ENCODE results near the gene ARFGAP2.

Gene ARFGAP2

DNA sequence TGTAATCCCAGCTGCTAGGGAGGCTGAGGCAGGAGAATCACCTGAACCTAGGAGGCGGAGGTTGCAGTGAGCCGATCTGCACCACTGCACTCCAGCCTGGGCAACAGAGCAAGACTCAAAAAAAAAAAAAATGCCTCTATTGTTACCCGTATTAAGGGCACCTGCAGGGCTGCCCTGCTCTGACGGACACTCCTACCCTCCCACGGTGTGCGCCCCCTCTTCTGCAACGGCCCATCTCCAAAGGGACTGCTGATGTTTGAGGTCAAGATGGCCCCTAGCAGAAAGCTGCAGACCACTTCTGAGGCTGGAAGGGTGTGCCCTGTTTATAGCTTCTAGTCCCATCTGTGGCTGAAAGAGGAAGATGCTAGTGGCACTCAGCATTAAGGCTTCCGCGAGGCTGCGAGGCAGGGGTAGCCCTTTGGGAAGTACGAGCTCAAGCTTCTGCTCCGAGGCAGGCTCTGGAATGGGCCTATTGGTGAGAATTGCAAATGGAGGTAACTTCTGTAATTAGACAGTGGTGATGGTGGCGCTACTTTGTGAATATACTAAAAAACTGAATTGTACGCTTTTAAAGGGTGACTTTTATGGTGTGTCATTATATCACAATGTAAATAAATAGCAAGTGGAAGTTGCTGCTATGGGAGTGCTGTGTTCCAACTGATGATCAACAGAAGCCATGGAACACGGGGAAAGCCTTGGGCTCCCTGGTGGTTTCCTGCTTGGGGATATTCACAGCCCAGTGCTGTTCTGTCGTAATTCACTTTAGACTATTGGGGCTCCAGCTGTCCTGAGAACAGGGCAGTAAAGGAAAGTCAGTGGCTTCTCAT lies 24.3 kb downstream of the ARFGAP2 start:
- in situ Hi-C loops (cut with MboI; ENCODE audit: low pct_unique_long_range_greater_than_20kb, low sequenced_read_pairs, unreplicated experiment): loop anchor here (10.0 kb wide), 2 partner anchors 228 to 268 kb away; no protein-coding TSS in a partner anchor
- TF ChIP-seq, protein P1, sequence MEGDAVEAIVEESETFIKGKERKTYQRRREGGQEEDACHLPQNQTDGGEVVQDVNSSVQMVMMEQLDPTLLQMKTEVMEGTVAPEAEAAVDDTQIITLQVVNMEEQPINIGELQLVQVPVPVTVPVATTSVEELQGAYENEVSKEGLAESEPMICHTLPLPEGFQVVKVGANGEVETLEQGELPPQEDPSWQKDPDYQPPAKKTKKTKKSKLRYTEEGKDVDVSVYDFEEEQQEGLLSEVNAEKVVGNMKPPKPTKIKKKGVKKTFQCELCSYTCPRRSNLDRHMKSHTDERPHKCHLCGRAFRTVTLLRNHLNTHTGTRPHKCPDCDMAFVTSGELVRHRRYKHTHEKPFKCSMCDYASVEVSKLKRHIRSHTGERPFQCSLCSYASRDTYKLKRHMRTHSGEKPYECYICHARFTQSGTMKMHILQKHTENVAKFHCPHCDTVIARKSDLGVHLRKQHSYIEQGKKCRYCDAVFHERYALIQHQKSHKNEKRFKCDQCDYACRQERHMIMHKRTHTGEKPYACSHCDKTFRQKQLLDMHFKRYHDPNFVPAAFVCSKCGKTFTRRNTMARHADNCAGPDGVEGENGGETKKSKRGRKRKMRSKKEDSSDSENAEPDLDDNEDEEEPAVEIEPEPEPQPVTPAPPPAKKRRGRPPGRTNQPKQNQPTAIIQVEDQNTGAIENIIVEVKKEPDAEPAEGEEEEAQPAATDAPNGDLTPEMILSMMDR (IDR thresholded peaks at IDR 0.05; ENCODE audit: extremely low read depth, insufficient read depth, missing control alignments): no peak
- no peak for DNase-seq (ENCODE audit: low spot score)

DNA sequence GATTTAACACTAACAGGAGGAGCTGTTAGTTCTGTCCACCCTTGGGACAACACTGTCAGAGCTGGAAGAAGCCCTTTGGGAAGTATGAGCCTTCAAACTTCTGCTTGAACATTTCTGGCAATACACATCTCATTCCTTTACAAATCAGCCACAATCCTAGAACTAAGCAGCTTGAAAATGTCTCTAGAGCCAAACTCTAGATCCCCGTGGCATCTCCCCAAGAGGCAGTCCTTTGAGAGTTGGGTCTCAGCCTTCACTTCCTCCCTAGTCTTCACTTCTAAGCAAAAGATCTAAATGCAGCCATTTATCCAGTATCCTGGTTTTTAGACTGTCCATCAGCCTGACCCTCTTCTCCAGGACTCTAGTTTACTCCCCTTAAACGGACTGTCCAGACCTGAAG lies 26.9 kb downstream of the ARFGAP2 start:
- TF ChIP-seq, protein P1 (IDR thresholded peaks at IDR 0.05; ENCODE audit: extremely low read depth, insufficient read depth, missing control alignments): no peak
- in situ Hi-C loops (cut with MboI; ENCODE audit: low pct_unique_long_range_greater_than_20kb, low sequenced_read_pairs, unreplicated experiment): loop anchor here (10.0 kb wide), 2 partner anchors 225 to 265 kb away; no protein-coding TSS in a partner anchor
- no peak for DNase-seq (ENCODE audit: low spot score)

DNA sequence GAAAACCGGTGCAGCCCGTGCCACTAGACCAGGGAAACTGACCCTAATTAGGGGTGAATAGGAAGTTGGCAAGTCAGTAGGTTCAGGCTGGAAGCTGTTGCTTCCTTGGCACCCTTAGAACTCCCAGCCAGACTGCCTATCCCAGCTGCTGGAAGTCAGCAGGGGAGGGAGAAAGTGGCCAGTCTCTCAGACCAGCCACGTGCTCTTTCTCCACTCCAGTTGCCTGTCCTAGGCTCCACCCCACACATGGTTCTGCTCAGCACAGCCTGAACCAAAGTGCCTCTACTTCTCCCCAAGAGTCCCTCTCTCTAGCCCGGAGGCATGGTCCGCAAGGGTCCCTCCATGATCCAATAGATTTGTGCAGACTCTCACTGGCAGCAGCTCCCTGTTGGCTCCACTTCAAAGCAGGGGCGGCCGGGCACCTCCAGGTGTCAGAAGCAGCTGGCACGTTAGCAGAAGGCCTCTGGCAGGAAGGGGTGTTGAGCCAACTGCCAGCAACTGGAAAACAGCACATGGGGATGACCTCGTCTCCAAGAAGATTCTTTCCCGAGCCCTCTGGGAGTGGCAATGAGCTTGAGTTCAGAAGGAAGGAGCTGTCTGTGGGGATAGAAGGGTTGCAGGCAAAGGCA lies 27.7 kb downstream of the ARFGAP2 start:
- TF ChIP-seq, protein P1 (IDR thresholded peaks at IDR 0.05; ENCODE audit: extremely low read depth, insufficient read depth, missing control alignments): no peak
- in situ Hi-C loops (cut with MboI; ENCODE audit: low pct_unique_long_range_greater_than_20kb, low sequenced_read_pairs, unreplicated experiment): no loop called here
- DNase-seq (ENCODE audit: low spot score): no peak

DNA sequence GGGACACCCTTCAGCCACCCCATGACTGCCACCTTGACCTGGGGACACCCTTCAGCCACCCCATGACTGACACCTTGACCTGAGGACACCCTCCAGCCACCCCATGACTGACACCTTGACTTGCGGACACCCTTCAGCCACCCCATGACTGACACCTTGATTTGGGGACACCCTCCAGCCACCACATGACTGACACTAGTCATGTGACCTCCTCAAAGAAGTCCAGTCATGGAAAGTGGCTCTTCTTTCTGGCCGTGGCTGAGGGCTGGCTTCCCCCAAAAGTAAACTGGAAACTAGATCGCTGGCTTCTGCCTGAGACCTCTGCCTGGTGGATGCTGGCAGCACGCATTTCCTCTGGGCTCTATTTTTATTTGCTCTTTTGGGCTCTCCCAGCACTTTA lies 28.4 kb downstream of the ARFGAP2 start:
- DNase-seq (ENCODE audit: low spot score): no peak
- in situ Hi-C loops (cut with MboI; ENCODE audit: low pct_unique_long_range_greater_than_20kb, low sequenced_read_pairs, unreplicated experiment): no loop called here
- TF ChIP-seq, protein P1 (IDR thresholded peaks at IDR 0.05; ENCODE audit: extremely low read depth, insufficient read depth, missing control alignments): no peak

DNA sequence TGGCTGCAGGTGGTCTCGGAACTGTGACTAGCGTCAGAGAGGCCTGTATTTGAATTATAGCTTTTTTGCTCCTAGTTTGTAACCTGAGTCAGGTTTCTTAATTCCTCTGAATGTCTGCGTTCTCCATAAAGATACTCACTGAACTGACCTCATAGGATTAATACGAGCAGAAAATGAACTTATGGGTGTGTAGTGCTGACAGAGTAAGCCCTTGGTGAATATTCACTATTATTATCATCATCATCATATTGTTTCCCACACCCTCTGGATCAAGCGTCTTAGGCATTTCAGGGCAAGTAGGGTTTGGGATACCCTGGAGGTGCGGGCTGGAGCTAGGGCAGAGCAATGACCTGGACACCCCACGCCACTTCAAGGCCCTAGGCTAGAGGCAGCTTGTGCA lies 29.0 kb downstream of the ARFGAP2 start:
- in situ Hi-C loops (cut with MboI; ENCODE audit: low pct_unique_long_range_greater_than_20kb, low sequenced_read_pairs, unreplicated experiment): no loop called here
- no peak for DNase-seq (ENCODE audit: low spot score)
- TF ChIP-seq, protein P1 (IDR thresholded peaks at IDR 0.05; ENCODE audit: extremely low read depth, insufficient read depth, missing control alignments): no peak

DNA sequence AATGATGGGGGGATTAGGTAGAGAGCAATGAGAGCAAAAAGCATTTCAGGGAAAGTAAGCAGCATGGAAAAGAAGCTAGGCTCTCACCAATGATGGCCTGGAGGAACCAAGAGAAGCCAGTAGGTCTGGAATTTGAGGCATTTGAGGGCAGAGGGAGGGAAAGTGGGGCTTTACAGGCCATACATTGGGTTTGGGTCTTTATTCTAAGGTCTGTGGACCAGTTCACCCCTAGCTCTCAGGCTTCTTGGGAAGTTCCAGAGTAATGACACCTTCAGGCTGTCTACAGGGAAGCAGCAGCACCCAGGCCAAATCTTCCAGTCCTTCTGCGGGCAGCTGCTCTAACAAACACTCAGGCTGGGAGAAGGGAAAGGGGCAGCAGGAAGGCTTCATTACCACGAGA lies 29.4 kb downstream of the ARFGAP2 start:
- TF ChIP-seq, protein P1 (IDR thresholded peaks at IDR 0.05; ENCODE audit: extremely low read depth, insufficient read depth, missing control alignments): no peak
- DNase-seq (ENCODE audit: low spot score): no peak
- in situ Hi-C loops (cut with MboI; ENCODE audit: low pct_unique_long_range_greater_than_20kb, low sequenced_read_pairs, unreplicated experiment): no loop called here
